ENCODE measurements around the gene SNRNP35.
"Not testable (repeated sequence)": the region's sequence is repeated elsewhere in the genome, so short reads cannot be mapped to it uniquely, and the experiment has no call there.

Gene SNRNP35

GRCh38 chr12:123442774-123443173 is 15.2 kb upstream of the SNRNP35 start:
- Mint-ChIP-seq H3K4me1 (peaks cover 40% of the 10 kb centered on the region), H3K36me3 (no peaks in the 10 kb centered on the region), H3K27me3 (no peaks in the 10 kb centered on the region), H3K9me3 (no peaks in the 10 kb centered on the region), H3K4me3 (peak overlapping the region; percentile 4), H3K27ac (peak overlapping the region; percentile 62)
- ATAC-seq: no peak

DNA sequence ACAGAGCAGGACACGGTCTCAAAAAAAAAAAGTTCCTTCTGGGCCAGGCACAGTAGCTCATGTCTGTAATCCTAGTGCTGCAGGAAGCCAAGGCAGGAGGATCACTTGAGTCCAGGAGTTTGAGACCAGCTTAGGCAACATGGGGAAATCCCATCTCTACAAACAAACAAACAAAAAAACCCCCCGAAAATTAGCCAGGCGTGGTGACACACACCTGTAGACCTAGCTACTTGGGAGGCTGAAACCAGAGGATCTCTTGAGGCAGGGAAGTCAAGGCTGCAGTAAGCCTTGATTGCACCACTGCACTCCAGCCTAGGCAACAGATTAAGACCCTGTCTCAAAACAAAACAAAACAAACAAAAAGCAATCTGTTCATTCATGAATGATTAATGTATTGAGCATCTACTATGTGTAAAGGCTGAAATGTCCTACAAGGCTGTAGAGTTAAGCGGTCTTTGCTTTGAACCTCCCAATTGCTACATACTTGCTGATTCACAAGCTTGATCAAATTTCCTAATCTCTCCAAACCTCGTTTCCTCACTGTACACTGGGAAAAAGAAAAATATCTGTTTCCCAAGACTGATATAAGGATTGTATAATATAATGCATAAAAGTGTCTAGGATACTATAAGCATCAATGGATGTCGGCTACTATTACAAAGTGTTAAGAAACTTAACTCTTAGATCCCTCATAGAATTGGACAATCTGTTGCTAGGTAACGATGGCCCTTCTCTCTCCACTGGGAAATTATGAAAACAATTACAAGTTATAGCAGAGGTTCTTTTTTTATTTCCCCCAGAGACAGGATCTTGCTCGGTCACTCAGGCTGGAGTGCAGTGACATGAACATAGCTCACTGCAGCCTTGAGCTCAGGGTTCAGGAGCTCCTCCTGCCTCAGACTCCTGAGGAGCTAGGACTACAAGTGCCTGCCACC is 13.6 kb upstream of the SNRNP35 start:
- peaks cover 52% of the 10 kb centered on the region for H3K4me1 Mint-ChIP-seq

GRCh38 chr12:123445388-123446332 is 12.3 kb upstream of the SNRNP35 start:
- H3K4me3 Mint-ChIP-seq: peak overlapping the region; percentile 65

More for the DNA sequence above, 13.6 kb upstream of the SNRNP35 start:
- Mint-ChIP-seq H3K36me3 (no peaks in the 10 kb centered on the region), H3K9me3 (no peaks in the 10 kb centered on the region), H3K27me3 (no peaks in the 10 kb centered on the region), H3K4me3 (no peak overlapping the region), H3K27ac (peak overlapping the region; percentile 94)
- ATAC-seq: no peak

GRCh38 chr12:123446333-123446713 is 11.6 kb upstream of the SNRNP35 start:
- peaks cover 49% of the 10 kb centered on the region for H3K4me1 Mint-ChIP-seq
- H3K27me3 Mint-ChIP-seq: no peaks in the 10 kb centered on the region
- no peaks in the 10 kb centered on the region for H3K36me3 Mint-ChIP-seq
- no peak for ATAC-seq
- H3K27ac Mint-ChIP-seq: peak overlapping the region; percentile 94
- no peaks in the 10 kb centered on the region for H3K9me3 Mint-ChIP-seq
- H3K4me3 Mint-ChIP-seq: peak overlapping the region; percentile 65

More at GRCh38 chr12:123445388-123446332, 12.3 kb upstream of the SNRNP35 start:
- no peaks in the 10 kb centered on the region for H3K9me3 Mint-ChIP-seq
- no peaks in the 10 kb centered on the region for H3K27me3 Mint-ChIP-seq
- peak; percentile 75 for ATAC-seq
- H3K27ac Mint-ChIP-seq: peak overlapping the region; percentile 94
- H3K36me3 Mint-ChIP-seq: no peaks in the 10 kb centered on the region
- H3K4me1 Mint-ChIP-seq: peaks cover 51% of the 10 kb centered on the region

DNA sequence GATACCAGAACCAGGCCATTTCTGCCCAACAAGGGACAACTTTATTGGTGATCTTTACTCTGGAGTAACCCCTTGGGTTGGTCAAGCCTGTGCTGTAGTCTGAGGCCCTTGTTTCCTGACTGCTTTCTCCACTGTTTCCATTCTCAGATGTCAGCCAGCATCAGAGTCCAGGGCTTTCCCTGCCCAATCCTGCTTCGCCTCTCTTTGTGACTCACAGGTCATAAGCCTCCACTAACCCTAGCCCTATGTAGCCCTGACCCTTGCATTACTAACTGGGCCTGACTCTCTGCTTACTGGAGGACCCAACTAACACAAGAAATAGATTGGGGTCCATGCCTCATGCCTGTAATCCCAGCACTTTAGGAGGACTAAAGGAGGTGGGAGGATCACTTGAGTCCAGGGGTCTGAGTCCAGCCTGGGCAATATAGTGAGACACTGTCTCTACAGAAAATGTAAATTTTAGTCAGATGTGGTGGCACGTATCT is 8.6 kb upstream of the SNRNP35 start:
- no peaks in the 10 kb centered on the region for H3K27me3 Mint-ChIP-seq
- H3K9me3 Mint-ChIP-seq: no peaks in the 10 kb centered on the region
- H3K36me3 Mint-ChIP-seq: no peaks in the 10 kb centered on the region
- H3K4me3 Mint-ChIP-seq: no peak overlapping the region
- no peak for ATAC-seq
- peaks cover 31% of the 10 kb centered on the region for H3K4me1 Mint-ChIP-seq
- peak overlapping the region; percentile 90 for H3K27ac Mint-ChIP-seq

- H3K27ac Mint-ChIP-seq: peak overlapping the region; percentile 90
- peaks cover 31% of the 10 kb centered on the region for H3K4me1 Mint-ChIP-seq
- no peaks in the 10 kb centered on the region for H3K9me3 Mint-ChIP-seq
- no peaks in the 10 kb centered on the region for H3K36me3 Mint-ChIP-seq
- no peak overlapping the region for H3K4me3 Mint-ChIP-seq
- no peaks in the 10 kb centered on the region for H3K27me3 Mint-ChIP-seq
- ATAC-seq: no peak
Observed at GRCh38 chr12:123449856-123450255, 8.1 kb upstream of the SNRNP35 start.

DNA sequence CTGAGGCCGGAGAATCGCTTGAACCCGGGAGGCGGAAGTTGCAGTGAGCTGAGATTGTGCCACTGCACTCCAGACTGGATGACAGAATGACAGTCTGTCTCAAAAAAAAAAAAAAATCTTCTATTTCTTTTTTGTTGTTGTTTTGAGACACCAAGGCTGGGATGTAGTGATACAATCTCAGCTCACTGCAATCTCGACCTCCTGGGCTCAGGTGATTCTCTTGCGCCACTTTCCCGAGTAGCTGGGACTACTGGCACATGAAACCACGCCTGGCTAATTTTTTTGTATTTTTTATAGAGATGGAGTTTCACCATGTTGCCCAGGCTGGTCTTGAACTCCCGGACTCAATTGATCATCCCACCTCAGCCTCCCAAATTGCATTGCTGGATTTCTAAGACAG is 7.3 kb upstream of the SNRNP35 start:
- no peaks in the 10 kb centered on the region for H3K36me3 Mint-ChIP-seq
- H3K27ac Mint-ChIP-seq: peak overlapping the region; percentile 37
- no peaks in the 10 kb centered on the region for H3K27me3 Mint-ChIP-seq
- ATAC-seq: no peak
- H3K9me3 Mint-ChIP-seq: no peaks in the 10 kb centered on the region
- H3K4me3 Mint-ChIP-seq: no peak overlapping the region
- peaks cover 24% of the 10 kb centered on the region for H3K4me1 Mint-ChIP-seq

GRCh38 chr12:123452276-123452550 is 5.7 kb upstream of the SNRNP35 start:
- not testable (repeated sequence) for ATAC-seq, H3K9me3 Mint-ChIP-seq, H3K4me3 Mint-ChIP-seq, H3K27me3 Mint-ChIP-seq, H3K36me3 Mint-ChIP-seq
- Mint-ChIP-seq H3K27ac (peak overlapping the region; percentile 37), H3K4me1 (peaks cover 15% of the 10 kb centered on the region)

GRCh38 chr12:123453165-123453564 is 4.8 kb upstream of the SNRNP35 start:
- H3K27me3 Mint-ChIP-seq: no peaks in the 10 kb centered on the region
- H3K4me3 Mint-ChIP-seq: no peak overlapping the region
- no peak for ATAC-seq
- H3K4me1 Mint-ChIP-seq: peaks cover 12% of the 10 kb centered on the region
- H3K9me3 Mint-ChIP-seq: no peaks in the 10 kb centered on the region
- H3K36me3 Mint-ChIP-seq: no peaks in the 10 kb centered on the region
- H3K27ac Mint-ChIP-seq: no peak overlapping the region

GRCh38 chr12:123463174-123463573 is 5.2 kb downstream of the SNRNP35 start:
- not testable (repeated sequence) for H3K9me3 Mint-ChIP-seq, H3K27me3 Mint-ChIP-seq, H3K4me3 Mint-ChIP-seq, ATAC-seq
- H3K4me1 Mint-ChIP-seq: peaks cover 47% of the 10 kb centered on the region
- H3K36me3 Mint-ChIP-seq: peaks cover 30% of the 10 kb centered on the region
- peak overlapping the region; percentile 73 for H3K27ac Mint-ChIP-seq

DNA sequence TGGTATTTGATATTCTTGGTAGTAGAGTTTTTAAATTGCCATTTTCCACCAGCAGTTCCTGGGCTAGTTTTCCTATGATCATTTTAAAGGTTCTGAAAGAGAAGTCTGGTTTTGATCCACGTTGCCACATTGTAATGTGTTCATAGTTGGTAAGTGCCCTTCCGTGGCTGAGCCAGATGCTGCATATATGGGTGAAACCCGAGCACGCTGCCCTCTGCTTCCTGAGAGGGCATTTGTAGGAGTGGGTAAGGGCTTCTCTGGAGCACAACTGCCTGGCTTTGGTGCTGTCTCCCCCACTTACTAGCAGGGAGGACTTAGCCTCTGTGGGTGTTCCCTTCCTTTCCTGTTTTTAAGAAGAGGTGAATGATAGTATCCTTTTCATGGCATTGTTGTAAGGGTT is 7.1 kb downstream of the SNRNP35 start:
- H3K9me3 Mint-ChIP-seq: no peaks in the 10 kb centered on the region
- no peak for ATAC-seq
- H3K36me3 Mint-ChIP-seq: peaks cover 30% of the 10 kb centered on the region
- peaks cover 46% of the 10 kb centered on the region for H3K4me1 Mint-ChIP-seq
- H3K27me3 Mint-ChIP-seq: no peaks in the 10 kb centered on the region
- H3K4me3 Mint-ChIP-seq: no peak overlapping the region
- H3K27ac Mint-ChIP-seq: no peak overlapping the region

- Mint-ChIP-seq H3K36me3 (peaks cover 33% of the 10 kb centered on the region), H3K4me3 (no peak overlapping the region), H3K27ac (peak overlapping the region; percentile 35), H3K4me1 (peaks cover 23% of the 10 kb centered on the region), H3K9me3 (no peaks in the 10 kb centered on the region), H3K27me3 (no peaks in the 10 kb centered on the region)
- peak; percentile 90 for ATAC-seq
Observed at GRCh38 chr12:123468786-123469185, 10.8 kb downstream of the SNRNP35 start.

GRCh38 chr12:123469978-123470377 is 12.0 kb downstream of the SNRNP35 start:
- Mint-ChIP-seq H3K4me3 (no peak overlapping the region), H3K9me3 (no peaks in the 10 kb centered on the region)
- ATAC-seq: no peak

GRCh38 chr12:123471374-123472068 is 13.6 kb downstream of the SNRNP35 start:
- no peak for ATAC-seq
- Mint-ChIP-seq H3K9me3 (no peaks in the 10 kb centered on the region), H3K27me3 (no peaks in the 10 kb centered on the region), H3K27ac (peak overlapping the region; percentile 60), H3K4me3 (no peak overlapping the region), H3K4me1 (peaks cover 26% of the 10 kb centered on the region), H3K36me3 (peaks cover 29% of the 10 kb centered on the region)

More at GRCh38 chr12:123469978-123470377, 12.0 kb downstream of the SNRNP35 start:
- Mint-ChIP-seq H3K27me3 (no peaks in the 10 kb centered on the region), H3K4me1 (peaks cover 31% of the 10 kb centered on the region), H3K36me3 (peaks cover 34% of the 10 kb centered on the region), H3K27ac (no peak overlapping the region)

GRCh38 chr12:123472438-123472849 is 14.5 kb downstream of the SNRNP35 start:
- ATAC-seq: no peak
- Mint-ChIP-seq H3K27me3 (no peaks in the 10 kb centered on the region), H3K4me3 (no peak overlapping the region), H3K27ac (peak overlapping the region; percentile 60), H3K36me3 (peaks cover 34% of the 10 kb centered on the region), H3K9me3 (no peaks in the 10 kb centered on the region), H3K4me1 (peaks cover 31% of the 10 kb centered on the region)

Measured in stimulated activated memory B cell treated with anti-CD40 and anti-IgM and Interleukin-4, amounts not matched to agents 10 μg/mL and 1 μg/mL and 100 μg/mL, for 72 hours (primary cell).